HG03457 (cell line): ENCODE results near the gene SMARCA1.

Experiments used
- ATAC-seq: cut with Tn5 transposase; IDR thresholded peaks from one replicate; pipeline ENCODE4 v1.9.1; 2021; ENCODE audit warnings: moderate number of reproducible peaks; ENCODE audit not compliant: unreplicated experiment

The SMARCA1 gene

GRCh38 chrX:129472116-129472515, 51.2 kb downstream of the SMARCA1 start:
- no peak for ATAC-seq

GRCh38 chrX:129462707-129463106, 60.6 kb downstream of the SMARCA1 start:
- ATAC-seq = no peak

GRCh38 chrX:129461801-129462456, 61.4 kb downstream of the SMARCA1 start:
- ATAC-seq = no peak

GRCh38 chrX:129452523-129452922, 70.8 kb downstream of the SMARCA1 start:
- ATAC-seq = no peak

- ATAC-seq = no peak
Measured at GRCh38 chrX:129450123-129450522, 73.2 kb downstream of the SMARCA1 start.

- ATAC-seq = no peak
Measured at GRCh38 chrX:129449148-129449547, 74.1 kb downstream of the SMARCA1 start.

GRCh38 chrX:129445436-129445835, 77.9 kb downstream of the SMARCA1 start:
- no peak for ATAC-seq

- ATAC-seq = no peak
Measured at GRCh38 chrX:129433945-129434344, 89.3 kb downstream of the SMARCA1 start.

- ATAC-seq = no peak
Measured at GRCh38 chrX:129433461-129433860, 89.8 kb downstream of the SMARCA1 start.

GRCh38 chrX:129427267-129427666, 96.0 kb downstream of the SMARCA1 start:
- no peak for ATAC-seq

GRCh38 chrX:129423191-129423590, 100.1 kb downstream of the SMARCA1 start:
- ATAC-seq = no peak

- no peak for ATAC-seq
Measured at GRCh38 chrX:129404670-129405008, 118.7 kb downstream of the SMARCA1 start.

- ATAC-seq = no peak
Measured at GRCh38 chrX:129403974-129404669, 119.2 kb downstream of the SMARCA1 start.
